ENCODE data around the gene PGP.

PGP gene

DNA sequence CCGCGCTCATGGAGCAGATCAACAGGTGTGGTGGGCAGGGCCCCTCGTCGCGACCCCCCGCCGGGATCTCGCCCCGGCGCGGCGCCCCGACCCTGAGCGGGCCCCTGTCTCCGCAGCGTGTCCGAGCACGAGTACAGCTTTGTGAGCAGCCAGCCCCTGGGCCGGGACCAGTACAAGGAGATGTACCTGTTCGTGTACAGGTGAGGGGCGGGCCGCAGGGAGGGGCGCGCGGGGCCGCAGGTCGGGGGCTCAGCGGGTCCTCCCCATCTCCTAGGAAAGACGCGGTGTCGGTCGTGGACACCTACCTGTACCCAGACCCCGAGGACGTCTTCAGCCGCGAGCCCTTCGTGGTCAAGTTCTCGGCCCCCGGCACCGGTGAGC is 22.5 kb upstream of the PGP start:
- no peak for DNase-seq (ENCODE audit: low spot score)

DNA sequence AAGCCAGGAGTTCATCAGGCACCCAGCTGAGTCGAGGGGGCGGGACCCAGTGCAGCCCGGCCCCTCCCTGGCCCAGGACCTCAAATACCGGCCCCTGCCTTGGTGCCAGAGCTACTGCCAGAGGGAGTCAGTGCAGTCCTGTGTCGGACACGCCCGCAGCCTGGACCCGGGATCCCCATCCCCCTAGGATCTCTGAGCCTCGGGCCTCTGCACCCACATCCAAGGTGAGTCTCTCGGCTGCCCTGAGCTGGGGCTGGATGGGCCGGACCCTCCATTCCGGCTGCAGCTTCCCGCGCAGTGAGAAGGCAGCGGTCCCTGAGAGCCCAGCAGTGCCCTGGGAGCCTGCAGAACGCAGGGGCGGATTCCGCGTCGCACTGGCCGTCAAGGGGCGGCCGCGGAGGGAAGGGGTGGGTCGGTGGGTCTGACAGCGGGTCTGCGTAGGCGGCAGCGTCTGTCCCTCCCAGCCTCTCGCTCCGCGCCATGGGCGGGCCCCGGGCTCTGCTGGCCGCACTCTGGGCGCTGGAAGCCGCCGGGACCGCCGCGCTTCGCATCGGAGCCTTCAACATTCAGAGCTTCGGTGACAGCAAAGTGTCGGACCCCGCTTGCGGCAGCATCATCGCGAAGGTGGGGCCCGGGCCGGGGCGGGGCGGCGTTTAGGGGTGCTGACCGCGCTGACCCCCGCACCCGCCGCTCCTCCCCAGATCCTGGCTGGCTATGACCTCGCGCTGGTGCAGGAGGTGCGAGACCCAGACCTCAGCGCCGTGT is 21.9 kb upstream of the PGP start, which contains the start of gene DNASE1L2:
Gene DNASE1L2, plus strand, starts transcription at position 108 of the 765 bp plus-strand sequence. Its CDS starts 373 bp downstream, at position 481.
- DNase-seq (ENCODE audit: low spot score): no peak

DNA sequence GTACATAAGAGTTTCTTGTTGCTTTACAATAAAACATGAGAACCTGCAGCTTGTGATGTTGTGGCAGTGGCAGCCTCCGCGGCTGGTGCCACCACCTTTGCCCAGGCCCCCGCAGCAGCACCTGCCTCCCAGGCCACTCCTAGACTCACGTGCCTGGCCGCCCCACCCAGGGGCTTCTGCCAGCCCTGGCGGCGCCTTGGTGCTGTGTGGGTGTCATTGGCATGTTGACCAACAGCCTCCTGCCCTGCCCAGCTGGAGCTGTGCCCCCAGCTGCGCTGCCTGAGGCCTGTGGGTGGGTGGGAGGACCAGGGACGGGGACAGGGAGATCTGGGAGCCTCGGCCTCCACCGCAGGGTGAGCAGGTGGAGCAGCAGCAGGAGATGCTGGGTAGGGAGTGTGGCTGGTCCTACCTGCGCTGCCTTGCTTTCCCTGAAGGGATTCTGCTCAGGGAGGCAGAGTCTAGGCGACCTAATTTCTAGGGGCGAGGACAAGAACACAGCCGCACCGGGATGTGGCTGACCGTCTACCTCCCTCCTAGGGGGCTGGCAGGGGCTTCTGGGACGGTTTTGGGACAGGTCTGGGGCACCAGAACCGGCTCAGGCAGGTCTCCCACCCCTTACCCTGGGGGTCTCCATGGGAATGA is 21.2 kb upstream of the PGP start:
- DNase-seq (ENCODE audit: low spot score): no peak

GRCh38 chr16:2235234-2235651 is 20.6 kb upstream of the PGP start:
- no peak for DNase-seq (ENCODE audit: low spot score)

DNA sequence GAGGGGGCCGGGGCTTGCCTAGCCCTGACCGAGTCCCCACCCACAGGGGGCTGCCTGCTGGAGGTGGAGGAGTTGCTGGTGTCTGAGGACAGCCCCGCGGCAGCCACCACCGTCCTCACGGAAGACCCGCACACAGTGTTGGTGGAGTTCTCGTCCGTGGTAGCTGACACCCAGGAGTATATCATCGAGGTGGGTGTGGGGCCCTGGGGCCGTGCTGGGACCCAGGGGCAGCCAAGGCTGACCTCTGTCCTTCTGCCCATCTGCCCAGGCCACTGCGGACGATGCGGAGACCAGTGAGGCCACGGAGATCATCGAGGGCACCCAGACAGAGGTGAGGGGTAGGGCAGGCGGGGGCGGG is 20.2 kb upstream of the PGP start:
- no peak for DNase-seq (ENCODE audit: low spot score)

DNA sequence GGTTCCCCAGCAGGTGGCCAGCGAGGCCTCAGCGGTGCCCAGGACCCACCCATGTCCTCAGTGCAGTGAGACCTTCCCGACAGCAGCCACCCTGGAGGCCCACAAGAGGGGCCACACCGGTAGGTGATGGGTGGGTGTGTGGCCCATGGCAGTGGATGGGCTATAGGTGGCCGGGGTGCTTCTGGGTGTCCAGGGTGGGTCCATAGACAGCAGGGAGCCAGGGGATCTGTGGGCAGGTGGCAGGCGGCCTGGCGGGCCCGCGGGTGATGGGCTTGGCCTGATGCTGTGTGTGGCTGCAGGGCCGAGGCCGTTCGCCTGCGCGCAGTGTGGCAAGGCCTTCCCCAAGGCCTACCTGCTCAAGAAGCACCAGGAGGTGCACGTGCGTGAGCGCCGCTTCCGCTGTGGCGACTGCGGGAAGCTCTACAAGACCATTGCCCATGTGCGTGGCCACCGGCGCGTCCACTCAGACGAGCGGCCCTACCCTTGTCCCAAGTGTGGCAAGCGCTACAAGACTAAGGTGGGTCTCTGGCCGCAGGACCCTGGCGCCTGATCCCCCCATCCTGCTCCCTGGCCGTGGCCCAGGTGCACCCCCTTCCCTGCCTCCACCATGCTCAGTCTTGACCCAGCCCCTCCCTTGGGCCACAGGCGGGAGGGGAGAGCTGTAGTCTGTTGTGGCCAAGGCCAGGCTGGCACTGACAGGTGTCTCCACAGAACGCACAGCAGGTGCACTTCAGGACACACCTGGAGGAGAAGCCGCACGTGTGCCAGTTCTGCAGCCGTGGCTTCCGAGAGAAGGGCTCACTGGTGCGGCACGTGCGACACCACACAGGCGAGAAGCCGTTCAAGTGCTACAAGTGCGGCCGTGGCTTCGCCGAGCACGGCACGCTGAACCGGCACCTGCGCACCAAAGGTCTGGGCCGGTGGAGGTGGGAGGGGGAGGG is 19.5 kb upstream of the PGP start:
- DNase-seq (ENCODE audit: low spot score): no peak

DNA sequence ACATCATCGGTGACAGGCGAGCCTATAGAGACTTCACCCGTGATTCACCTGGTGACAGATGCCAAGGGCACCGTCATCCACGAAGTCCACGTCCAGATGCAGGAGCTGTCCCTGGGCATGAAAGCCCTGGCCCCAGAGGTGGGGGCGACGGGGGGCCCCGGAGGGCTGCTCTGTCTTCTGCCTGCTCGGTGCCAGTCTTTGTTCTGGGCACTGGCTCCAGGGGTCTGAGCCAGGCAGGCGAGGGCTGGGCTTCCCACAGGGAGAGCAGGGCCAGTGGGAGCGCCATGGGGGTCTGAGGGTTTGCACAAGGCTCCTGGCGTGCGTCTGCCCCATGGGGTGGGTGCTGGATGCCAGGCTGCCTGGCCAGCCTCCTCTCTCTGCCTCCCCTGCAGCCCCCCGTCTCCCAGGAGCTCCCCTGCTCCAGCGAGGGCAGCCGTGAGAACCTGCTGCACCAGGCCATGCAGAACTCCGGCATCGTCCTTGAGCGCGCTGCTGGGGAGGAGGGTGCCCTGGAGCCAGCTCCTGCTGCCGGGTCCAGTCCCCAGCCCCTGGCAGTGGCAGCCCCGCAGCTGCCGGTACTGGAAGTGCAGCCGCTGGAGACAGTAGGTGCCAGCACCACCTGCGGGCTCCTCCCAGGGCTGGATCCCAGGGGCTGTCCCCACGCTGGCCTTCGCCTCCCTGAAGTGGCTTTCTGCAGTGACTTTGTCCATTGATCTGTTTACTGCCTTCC is 18.6 kb upstream of the PGP start:
- no peak for DNase-seq (ENCODE audit: low spot score)

GRCh38 chr16:2232094-2232990 is 17.7 kb upstream of the PGP start:
- no peak for DNase-seq (ENCODE audit: low spot score)

- DNase-seq (ENCODE audit: low spot score): no peak
Measured at GRCh38 chr16:2231016-2231931, 16.6 kb upstream of the PGP start.

DNA sequence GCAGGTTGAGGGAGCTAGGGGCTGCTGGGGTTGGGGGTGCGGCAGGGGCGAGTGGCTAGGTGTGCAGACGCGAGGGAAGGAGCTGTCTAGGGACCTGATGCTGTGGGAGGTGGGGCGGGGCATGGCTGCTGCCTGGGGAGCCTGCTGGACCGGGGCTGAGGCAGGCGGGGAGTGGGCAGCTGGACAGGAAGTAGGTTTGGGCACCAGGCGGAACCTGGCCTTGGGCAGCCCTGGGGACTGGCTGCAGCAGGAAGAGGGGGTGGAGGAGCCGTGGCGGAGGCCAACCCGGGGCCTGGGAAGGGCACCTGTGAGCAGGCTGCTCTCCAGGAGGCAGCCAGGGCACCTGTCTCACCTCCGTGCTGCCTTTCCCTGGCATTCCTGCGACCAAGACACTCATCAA is 15.7 kb upstream of the PGP start:
- DNase-seq (ENCODE audit: low spot score): no peak

DNA sequence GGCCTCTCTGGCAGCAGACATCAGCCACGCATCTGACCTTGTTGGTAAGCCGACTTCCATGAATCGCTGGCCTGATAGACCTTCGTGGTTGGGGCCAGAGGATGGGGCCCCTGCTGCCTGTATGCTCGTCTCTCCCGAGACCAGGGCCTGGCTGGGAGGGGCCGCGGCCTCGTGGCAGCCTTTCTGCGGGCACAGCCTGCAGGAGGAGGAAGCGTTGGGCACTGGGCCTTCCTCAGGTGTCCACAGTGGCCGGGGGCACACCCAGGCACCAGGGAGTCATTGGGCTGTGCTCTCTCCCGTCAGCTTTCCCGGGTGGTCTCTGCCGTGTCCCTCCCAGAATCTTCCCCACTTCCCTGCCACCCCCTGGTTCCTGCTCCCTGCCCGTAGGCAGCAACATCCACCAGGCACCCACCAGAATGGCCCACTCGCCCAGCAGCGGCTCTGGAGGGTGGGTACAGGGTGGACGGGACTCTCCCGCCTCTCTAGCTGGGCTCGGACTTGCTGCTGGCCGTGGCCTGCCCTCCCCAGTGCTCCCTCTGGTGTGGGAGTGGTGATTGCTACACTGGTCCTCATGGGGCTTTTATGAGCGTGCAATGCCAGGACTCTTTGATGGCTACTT is 15.1 kb upstream of the PGP start:
- no peak for DNase-seq (ENCODE audit: low spot score)

DNA sequence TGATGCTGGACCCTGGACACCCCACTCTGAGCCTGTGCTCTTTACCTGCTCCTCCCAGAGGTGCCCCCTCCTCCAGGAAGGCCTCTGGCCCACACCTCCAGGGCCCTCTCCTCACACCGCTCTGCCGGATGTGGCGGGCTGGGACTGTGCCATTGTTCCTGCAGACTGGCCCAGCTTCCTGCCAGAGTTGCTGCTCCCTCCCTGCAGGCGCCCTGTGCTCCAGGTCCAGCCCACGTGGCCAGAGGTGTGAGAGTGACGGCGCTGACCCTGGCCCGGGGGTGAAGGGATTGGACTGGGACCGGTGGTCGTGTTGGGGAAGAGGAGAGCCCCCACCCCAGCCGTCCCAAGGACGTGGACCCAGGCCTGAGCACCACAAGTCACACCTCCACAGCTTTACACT is 14.5 kb upstream of the PGP start:
- no peak for DNase-seq (ENCODE audit: low spot score)

GRCh38 chr16:2228161-2228824 is 13.7 kb upstream of the PGP start:
- no peak for DNase-seq (ENCODE audit: low spot score)

DNA sequence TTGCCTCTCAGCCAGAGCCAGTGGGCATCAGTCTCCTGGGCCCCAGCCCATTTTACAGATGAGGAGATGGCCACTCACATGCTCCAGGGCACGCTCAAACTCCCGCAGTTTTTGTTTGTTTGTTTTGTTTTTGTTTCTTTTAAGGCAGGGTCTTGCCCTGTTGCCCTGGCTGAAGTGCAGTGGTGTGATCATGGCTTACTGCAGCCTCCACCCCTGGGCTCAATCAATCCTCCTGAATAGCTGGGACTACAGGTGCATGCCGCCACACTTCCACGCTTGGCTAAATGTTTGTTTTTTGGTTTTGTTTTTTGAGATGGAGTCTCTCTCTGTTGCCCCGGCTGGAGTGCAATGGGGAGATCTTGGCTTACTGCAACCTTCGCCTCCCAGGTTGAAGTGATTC is 12.3 kb upstream of the PGP start:
- no peak for DNase-seq (ENCODE audit: low spot score)

DNA sequence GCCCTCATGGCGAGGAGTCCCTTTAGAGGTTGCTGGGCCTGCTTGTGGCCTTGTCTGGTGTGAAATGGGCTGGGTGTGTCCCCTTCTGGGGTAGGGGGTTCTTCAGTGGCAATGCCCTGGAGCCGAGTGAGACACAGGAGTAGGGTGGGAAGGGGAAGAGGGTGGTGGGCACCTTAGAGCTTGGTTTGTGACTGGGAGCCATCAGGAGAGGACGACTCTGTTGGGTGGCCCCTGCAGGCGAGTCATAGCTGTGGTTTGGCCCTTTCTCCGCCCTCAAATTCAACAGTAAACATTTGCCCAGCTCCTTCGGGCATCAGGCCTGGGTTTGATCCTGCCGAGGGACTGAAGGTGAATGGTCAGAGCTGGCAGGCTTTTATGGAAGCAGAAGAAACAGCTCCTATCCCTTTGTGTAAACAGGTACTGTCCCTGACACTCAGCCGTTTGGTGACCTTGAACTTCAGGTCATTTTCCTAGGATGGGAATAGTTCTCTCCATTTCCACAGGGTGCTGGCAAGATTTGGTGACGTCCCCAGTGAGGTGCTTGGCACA is 11.7 kb upstream of the PGP start:
- DNase-seq (ENCODE audit: low spot score): no peak

GRCh38 chr16:2223942-2224486 is 9.4 kb upstream of the PGP start:
- peak; percentile 58 for DNase-seq (ENCODE audit: low spot score)

GRCh38 chr16:2223221-2223941 is 8.7 kb upstream of the PGP start, which contains the start of gene E4F1:
TSS of gene E4F1 (plus strand) at chr16:2223591. CDS start at chr16:2223614, 23 bp downstream.
- peak; percentile 99 for DNase-seq (ENCODE audit: low spot score)

All from hematopoietic multipotent progenitor cell treated with erythropoietin and hydrocortisone succinate and interleukin-3 and kit ligand, for 17 days (in vitro differentiated cells).